Hematopoietic multipotent progenitor cell treated with erythropoietin and hydrocortisone succinate and interleukin-3 and kit ligand, for 8 days (in vitro differentiated cells): ENCODE data around the gene ANKRD60.

Experiments used
- DNase-seq: peaks from one replicate; pipeline ENCODE4 v3.0.0-alpha.2; 2015

The ANKRD60 gene

DNA sequence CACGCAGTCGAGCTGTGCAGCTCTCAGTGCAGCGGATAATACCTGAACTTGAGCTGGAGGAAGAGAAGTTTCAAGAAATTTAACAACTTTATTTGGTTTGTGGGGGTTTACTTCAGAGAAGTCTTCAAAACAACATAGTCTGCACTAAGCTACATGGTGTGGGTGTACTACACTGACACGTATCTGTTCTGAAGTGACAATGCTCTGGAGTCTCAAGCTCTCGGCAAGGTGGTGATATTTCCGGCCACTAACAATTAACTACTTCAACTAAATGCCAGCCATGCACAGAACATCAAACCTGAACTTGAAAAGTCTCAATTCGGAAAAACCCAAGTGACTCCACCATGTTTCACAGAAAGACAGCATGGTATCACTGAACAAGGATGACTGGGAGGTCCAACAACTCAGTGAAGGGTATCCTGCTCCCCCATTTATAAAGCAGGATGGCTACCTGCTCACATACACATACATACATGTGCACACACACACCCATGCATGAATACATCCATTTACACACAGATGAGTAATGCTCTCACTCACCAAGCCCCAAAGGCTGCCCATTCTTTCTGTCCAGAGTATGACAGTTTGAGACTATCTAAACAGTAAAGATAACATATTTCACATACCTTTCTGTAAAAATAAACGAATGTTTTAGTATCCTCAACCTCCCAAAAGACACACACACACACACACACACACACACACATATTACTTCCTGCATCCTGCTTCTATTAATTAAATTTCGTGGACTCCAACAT, 15.4 kb upstream of the ANKRD60 start:
- no peak for DNase-seq

DNA sequence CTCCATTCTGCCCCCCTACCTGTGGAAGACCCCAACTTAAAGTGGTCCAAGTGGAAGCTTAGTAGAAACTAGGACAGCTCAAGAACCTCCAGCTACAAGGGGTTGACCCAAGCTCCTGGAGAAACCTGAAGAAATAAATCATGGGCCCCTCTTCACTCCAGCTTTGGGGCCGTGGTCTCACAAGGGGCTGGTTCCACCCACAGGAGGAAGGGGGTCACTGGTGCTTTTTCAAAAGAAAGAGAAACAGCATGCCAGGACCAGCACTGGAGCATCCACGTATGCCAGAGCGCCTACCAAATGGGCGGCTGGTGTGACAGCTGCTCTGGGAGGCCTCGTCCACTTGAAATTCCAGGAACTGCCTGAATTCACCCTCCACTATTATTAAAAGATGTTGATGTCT, 14.4 kb upstream of the ANKRD60 start:
- no peak for DNase-seq

DNA sequence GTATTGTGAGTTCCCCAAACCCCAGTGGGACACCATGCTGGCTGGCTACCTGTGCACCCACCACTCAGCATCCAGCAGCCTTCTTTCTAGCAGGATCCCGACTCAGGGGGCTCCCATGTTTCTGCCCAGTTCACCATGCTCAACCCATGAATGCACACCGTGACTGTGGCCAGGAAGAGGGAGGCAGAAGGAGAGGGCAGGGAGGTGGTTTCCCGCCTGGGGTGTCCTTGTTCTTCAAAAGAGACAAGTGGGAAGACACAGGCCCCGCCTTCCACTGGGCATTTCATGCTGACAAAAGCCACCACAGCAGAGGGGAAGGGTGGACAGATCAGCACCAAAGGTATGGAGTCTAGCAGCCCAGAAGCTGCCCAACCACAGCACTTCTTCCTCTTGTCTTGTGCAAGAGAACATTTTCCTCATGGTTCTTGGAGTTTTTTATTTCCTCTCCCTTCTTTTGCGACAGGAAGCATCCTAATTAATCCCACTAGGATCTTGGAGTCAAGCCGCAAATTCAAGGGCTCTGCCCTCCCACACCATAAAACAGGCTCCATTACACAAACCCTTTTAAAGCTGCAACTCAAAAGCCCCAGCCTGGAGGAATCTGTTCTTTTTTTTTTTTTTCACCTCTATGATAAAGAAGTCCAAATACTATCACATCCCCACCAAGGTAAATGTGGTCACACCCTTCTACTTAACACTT, 13.5 kb upstream of the ANKRD60 start:
- DNase-seq: no peak

DNA sequence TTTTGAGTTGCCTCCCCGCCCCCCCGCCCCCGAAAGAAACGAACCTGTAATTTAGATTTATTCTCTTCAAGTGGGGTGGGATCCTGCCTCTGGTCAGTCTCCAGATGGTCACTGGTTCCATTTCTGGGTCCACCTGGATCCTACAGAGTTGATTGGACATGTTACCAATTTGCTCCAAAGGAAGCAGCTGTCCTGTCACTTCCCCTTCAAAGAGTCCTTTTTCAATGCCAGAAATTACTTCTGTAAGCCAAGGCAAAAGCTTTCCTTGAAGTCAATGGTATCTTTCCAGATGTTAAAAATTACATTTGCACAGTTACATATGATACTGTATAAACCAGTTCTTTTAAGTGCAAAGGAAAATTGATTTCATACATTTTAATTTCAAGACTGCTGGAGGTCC, 12.0 kb upstream of the ANKRD60 start:
- no peak for DNase-seq

DNA sequence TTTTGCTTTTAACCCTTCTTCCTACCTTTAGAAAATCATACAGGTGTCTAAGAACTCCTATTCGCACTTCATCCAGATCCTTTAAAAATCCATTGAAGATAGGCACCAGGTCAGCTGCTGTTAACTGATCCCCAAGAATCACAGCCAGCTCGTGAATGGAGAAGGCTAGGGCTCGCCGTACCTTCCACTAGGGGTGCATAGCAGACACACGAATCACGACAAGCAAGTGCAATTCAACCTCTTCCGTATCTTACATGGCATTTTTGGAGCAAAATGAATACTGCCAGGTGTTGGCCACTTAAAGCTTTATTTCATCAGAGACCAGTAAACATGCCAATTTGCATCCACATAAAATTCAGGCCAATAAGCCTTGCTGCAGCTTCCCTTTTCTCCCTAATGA, 10.8 kb upstream of the ANKRD60 start:
- no peak for DNase-seq

DNA sequence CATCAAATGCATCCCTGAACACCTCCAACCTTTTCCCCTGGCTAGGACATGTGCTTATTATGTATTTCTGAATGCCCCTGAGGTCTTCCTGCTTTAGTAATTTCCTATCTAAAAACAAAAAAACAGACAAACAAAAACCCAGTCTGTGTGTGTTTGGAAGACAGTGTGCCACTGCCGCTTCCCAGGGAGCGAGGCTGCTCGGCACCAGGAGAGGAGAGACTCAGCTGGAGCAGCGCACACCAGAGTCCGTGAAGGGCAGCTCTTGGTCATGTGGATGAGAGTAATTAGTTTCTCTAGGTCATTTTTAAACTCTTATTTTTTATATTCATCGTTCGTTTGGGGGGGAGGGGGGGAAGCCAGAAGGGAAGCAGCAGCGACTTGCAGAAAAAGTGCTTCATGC, 10.0 kb upstream of the ANKRD60 start:
- DNase-seq: no peak

DNA sequence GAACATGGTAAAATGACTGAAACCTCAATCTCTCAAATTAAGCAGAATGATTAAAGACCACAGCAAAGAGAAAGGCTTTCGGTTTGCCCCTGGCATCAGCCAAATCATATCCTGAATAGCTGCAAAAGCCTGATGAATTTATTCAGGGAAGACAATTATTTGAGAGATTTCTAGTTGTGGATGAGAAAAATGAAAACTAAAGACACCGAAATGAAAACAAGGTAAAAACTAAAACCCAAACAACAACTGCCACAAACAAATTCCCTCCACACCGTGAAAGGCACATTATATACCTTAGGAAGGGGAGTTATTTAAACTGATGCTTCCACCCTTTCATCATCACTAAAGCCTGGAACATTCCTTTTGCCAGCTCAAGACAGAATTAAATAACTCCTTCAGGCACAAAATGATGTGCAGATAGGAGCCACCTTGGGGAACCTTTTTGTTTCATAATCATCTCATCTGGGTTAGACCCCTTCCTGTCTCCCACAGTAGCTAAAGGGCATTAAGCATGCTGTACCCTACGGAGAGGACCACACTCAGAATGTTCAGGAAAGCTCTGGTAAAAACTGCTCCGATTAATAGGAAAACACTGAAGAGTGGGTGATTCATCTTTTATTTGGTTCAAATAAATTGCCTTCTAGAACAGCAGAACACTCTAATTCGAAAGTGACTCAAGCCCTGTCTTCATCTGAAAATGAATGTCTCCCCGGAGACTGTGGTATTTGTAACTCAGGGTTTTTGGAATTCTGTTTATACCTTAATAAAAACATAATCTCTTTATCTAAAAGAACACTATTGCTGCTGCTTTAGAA, 9.1 kb upstream of the ANKRD60 start:
- DNase-seq: no peak

DNA sequence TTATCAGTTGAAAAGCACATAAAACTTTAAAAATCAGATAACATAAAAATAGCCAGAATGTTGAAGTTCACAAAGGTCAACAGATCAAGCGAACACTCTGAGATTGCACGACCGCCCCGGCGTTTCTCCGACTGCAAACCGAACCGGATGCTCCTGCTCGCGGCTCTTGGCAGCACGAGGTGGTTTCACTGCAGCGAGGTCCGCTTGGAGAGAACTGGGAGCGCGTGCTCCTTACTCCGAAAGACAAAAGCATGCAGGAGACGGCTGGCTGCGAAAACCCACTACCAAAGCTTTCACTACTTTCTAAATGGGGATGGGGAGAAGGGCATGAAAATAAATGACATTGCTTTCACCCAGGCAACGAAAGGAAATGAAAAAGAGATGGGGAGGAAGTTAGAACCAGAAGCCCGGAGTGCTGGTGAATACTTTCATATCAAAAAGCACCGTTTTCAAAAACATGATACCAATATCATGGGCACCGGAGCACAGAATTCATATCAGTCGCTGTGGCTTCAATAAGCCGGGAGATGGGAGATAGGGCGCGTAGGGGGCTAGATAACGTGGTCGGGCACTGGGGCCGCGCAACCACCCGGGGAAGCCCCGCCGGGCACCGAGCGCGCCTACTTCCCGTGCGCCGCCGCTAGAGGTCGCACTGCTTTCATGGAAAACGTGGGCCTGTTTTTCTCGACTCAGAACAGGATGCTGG, 8.3 kb upstream of the ANKRD60 start:
- peak; percentile 55 for DNase-seq

DNA sequence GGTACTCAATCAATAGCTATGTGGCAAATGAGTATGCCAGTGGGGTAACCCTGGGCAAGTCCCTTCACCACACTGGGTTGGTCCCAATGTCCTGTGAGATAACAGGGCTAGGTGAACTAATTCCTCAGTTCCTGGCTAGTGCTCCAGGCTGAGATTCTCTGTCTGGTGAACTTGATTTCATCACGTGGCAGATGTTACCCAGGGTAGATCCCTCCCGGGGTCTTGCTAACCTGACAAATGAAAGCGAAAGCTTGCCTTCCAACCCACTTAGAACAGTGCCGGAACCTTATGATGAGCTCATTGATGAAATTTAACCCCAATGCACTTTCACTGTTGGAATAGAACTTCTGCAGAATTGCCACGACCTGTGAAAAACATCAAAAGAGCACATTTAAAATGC, 6.6 kb upstream of the ANKRD60 start:
- DNase-seq: no peak

DNA sequence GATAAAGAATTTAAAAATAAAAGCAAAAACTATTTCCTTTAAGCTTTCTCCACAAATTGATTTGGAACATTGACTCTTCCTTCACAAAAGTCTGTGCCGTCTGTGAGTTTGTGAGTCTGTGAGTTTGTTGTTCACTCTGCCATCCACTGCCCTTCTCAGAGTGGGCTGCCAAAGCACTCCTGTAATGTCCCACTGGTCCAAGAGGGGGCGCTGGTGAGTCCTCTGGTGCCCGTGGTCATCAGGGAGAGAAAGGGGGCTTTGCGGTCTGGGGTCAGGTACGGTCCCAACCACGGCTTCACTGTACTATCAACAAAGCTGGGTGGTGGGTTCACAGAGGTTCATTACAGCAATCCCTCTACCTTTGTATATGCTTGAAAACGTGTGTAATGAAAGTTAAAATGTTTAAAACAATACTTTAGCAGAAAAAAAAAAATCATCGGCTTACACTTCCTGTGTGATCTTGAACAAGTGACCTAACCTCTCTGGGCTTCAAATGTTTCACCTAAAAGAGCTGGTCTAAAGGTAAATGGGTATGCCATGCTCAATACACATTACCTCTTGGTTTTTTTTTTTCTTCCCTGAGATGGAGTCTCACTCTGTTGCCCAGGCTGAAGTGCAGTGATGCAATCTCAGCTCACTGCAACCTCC, 5.6 kb upstream of the ANKRD60 start:
- peak; percentile 33 for DNase-seq

DNA sequence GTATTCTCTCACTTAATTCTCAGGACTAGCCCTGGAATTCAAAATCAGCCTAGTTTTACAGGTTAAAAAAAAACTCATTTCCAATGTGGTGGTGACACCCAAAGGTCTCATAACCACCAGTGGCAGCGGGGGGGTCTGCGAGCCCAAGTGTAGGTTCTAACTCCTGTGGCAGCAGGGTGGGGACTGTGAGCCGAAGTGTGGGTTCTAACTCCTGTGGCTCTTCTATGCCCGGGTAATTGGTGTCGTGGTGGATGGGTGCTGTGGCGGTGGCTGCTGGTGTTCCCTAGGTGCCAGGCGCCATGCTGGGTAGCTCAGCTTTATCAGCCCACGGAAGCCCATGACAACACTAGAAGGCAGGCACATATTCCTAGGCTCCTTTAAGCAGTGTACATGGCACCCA, 4.9 kb upstream of the ANKRD60 start:
- no peak for DNase-seq

DNA sequence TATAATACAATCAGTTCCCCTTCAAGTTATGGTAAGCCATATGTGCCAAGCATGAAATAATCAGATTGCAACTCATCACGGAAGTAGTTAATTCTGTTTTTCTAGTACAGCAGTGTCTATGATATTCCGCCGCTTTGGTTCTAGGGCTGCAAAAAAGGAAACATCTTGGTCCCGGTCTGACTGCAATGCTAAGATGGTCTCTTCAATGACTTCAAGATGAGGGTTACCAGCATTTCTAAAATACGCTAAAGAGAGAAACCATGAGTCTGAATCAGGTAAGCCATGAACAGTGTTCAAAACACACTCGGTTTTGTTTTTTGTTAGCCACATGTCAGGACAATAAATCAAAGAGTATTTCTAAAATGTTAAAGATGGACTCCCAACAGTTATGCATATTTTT, 3.2 kb upstream of the ANKRD60 start:
- DNase-seq: no peak

DNA sequence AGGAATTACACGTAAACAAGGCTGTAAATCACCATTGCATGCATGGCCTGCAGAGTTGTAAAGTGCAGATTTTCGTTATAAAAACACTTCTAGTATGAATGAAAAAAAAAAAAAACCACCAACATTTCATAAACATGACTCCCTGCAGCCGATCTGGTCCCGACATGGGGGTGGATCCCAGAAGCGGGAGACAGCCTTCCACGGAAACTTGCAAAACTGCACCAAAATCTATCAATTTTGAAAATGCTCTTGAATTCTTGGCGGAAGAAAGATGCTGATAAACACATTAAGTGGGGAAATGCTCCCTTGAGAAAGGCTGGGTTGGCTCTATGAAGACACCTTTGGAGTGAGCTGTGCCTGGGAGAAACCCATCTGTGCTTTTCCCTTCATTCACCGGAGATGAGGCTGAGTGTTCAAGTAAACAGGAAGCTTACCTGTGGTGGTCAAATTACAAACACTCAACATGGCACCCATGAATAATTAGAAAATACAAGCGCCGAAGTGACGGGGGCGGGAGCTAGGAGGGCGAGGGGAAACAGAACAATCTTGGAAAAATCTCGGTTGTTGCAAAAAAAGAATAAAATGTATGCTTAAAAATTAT, 845 bp upstream of the ANKRD60 start:
- no peak for DNase-seq

DNA sequence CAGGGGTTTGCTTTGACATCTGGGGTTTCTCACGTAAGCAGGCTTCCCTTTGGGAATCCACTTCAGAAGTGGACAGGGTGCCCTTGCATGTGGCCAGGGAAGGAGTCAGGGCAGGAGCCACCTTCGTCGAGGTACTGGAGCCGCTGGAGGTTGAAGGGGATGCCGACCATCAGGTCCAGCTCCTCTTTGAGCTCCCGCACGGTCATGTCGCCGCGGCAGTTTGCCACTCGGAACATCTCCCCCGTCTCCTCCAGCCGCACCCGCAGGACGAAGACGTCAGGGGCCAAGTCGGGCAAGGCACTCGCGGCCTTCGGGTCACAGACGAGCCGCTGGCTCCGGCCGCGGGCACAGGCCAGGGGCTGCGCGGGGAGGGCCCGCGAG, 360 bp downstream of the ANKRD60 start:
- no peak for DNase-seq

DNA sequence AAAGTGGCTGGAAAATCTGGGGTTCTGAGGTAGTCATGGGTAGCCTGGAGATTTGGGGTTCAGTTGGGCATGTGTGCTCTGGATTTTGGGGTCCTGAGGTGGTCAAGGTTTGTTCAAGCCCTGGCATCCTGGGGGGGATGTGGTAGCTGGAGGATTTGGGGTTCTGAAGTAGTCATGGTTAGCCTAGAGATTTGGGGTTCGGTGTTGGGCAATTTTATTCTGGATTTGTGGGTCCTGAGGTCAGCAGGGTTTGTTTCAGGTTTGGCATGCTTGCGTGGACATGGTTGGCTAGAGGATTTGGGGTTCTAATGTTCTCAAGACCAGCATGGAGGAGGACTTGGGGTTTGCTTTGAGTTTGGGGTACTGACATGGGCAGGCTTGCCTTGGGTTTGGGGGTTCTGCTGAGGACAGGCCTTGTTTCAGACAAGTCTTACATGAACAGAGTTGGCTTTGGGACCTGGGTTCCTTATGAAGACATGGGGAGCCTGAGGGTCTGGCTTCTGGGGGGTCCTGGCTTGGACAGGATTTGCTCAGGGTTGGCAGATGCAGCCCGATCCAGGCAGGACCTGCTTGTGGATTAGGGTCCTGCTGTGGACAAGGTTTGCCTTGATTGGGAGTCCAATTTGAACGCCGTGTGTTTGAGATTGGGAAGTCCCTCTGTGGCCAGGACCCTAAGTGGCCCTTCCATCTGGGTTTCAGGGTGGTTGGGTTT, 906 bp downstream of the ANKRD60 start:
- DNase-seq: no peak

DNA sequence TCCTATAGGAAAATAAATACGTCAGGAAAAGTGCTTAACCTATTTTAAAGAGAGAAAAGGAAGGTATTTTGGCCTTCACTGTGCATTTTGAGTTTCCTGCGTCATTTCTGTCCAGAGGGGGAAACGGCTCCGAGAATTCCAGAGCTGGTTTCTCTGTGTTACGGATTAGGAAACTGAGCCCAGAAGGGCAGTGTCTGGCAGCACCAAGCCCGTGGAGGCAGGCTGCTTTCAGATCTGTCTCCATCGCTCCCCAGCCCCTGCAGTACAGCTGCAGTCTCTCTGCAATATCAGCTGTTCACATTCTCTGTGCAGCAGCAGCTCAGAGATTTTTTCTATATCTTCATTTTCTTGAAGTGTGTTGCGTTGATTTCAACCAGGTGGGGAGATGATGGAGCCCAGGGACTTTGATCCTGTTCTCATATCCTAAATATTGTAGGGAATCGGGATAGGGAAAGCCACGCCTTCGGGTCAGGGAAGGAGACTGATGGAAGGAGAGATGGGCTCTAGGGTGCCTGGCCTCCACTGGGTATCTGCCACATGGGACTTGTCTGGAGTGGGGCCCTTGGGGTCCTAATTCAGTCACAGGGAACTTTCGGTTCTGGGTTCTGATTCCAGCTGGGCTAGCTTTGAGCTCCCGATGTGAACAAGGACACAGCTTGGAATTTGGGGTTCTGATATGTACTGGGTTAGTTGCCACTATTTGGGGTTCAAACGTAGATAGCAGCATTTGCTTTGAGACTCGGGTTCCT, 2.8 kb downstream of the ANKRD60 start:
- DNase-seq: no peak

DNA sequence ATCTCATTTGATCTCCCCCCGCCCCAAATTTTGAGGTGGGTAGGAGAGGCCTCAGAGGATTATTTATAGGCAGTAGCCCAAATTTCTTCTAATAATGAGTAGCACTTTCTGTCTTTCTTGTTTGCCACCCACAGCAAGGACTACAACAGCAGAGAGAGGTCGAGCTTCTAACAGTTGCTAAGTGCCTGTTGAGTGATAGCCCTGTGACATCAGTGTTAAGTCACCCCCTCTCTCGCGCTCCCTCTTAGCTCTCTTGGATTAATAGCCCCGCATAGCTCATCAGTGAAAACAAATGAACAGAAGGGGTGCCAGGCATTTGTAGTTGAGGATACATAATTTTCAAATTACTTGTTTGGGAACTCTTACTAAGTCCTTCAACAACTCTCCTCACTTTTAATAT, 3.5 kb downstream of the ANKRD60 start:
- DNase-seq: no peak

DNA sequence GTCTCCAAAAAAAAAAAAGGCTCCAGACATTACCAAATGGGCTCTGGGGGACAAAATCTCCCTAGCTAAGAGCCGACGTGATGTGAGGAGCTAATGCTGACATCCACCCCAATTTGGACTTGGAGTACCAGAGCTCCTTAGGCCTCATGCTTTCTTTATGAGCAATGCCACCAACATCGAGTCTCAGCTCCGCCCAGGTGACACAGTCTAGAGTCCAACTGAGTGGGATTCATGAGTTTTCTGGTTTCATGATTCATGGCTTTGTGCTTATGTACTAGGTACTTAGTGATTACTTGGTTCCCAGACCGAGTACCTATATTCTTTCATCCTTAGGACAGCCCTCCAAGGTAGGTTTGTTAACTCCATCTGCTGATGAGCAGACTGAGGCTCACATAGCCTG, 4.4 kb downstream of the ANKRD60 start:
- no peak for DNase-seq

DNA sequence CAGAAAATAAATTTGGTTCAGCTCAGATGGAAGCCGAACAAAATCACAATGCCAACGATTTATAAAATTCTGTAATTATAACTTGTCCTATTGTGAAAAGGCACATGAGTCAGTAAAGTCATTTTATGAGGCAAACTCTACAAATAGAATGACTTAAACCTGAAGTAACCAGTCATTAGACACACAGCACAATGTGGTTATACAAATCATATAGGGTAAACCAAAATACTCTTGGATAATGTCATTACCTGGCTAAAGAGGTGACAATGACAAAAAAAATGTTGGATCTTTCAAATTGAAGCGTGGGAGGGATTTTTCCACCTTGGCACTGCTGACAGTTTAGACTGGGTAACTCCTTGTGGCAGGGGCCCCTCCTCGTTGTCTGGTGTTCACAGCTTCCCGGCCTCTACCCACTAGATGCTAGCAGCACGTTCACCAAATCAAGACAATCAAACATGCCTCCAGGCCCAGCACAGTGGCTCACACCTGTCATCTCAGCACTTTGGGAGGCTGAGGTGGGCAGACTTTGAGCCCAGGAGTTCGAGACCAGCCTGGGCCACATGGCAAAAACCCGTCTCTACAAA, 5.0 kb downstream of the ANKRD60 start:
- DNase-seq: no peak

DNA sequence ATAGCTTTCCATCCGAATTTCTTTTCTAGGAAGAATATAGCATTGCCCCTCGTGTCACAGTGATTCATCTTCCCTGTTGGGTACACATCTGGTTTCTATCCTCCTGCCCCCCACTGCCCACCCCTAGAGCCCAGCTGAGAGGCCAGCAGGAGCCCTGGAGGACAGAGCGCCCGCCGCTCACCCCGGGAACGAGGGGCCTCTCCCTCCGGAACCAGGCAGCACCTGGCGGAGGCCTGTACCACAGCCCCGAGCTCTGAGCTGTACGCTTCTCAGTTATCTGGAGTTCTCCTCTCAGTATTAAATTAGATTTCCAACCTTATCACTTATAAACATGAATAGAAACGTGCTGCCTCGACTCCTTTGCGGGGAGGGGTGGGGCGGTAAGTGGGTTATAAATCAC, 6.0 kb downstream of the ANKRD60 start:
- no peak for DNase-seq

DNA sequence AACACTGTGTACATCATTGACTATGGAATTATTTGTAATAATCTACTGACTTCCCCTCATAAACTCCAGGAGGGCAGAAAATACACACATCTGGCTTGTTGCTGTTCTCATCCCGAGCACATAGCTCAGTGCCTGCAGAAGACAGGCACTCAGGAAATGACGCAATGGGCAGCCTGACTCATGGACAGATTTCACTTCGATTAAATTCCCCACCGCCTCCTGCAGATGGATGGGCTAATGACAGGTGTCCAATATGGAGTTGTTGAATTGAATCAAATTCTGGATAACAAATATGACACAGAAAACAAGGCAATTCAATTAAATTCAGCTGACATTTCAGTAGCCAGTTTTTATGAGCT, 9.1 kb downstream of the ANKRD60 start:
- no peak for DNase-seq
